GM19239 (cell line): ENCODE data around the gene DISP3.

Source experiments
- DNase-seq: peaks from one replicate; pipeline ENCODE4 v3.0.0; 2011; ENCODE audit warnings: low spot score; ENCODE audit not compliant: insufficient read length
- FAIRE-seq: peaks from 2 replicates; lab custom pipeline; 2011; peaks lifted over from hg19 to GRCh38; lab: Jason Lieb, UNC

Gene DISP3

GRCh38 chr1:11478571-11479374 lies at the start of gene DISP3:
TSS of gene DISP3 (plus strand) at chr1:11479155. CDS start at chr1:11500993, 21,838 bp downstream.
- DNase-seq (peak; percentile 92), FAIRE-seq (no peak)

GRCh38 chr1:11429226-11429625 lies 49.7 kb upstream of the DISP3 start:
- FAIRE-seq (no peak), DNase-seq (no peak)

- FAIRE-seq = no peak
- no peak for DNase-seq
Observed at GRCh38 chr1:11429935-11430334, 49.0 kb upstream of the DISP3 start.

DNA sequence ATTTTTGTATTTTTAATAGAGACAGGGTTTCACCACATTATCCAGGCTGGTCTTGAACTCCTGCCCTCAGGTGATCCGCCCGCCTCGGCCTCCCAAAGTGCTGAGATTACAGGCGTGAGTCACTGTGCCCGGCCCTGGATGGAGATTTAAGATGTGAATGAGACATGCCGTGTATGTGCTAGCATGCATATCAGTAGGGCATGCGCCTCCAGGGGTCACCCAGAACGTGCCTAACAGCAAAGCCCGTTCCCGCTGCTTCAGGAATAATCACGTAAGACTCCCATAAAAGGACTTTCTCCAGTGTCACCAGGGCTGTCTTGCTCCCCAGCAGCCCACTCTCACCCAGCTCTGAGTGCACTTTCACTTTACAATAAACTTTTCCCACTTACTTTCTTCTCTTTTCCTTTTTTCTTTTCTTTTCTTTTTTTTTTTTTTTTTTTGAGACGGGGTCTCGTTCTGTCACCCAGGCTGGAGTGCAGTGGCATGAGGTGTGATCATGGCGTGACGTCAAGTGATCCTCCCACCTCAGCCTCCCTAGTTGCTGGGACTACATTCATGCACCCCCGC lies 46.9 kb upstream of the DISP3 start:
- FAIRE-seq = no peak

GRCh38 chr1:11432526-11432925 lies 46.4 kb upstream of the DISP3 start:
- DNase-seq (no peak), FAIRE-seq (no peak)

More for the DNA sequence above, 46.9 kb upstream of the DISP3 start:
- DNase-seq = no peak

DNA sequence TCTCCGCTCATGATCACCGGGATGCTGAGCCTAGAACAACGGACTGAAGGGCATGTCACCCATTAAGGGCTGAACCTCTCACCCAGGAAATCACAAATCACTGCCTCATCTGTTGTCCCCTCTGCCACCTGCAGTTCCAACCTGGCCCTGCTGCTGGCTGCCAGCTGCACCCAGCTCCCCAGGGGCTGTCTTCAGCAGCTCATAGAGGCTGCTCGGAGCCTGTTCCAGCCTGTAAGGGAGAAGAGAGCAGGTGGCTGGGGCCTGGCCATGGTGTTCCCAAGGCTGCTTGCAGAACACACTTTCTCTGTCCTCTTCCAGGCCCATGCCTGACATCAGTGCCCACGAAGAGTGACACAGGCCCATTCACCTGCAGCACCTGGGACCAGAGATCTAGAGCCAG lies 44.5 kb upstream of the DISP3 start:
- DNase-seq (no peak), FAIRE-seq (no peak)

- FAIRE-seq (no peak), DNase-seq (no peak)
Observed at GRCh38 chr1:11434926-11435325, 44.0 kb upstream of the DISP3 start.

- FAIRE-seq (no peak), DNase-seq (no peak)
Observed at GRCh38 chr1:11438996-11439395, 40.0 kb upstream of the DISP3 start.

GRCh38 chr1:11441211-11441952 lies 37.6 kb upstream of the DISP3 start:
- FAIRE-seq = no peak

GRCh38 chr1:11443043-11443442 lies 35.9 kb upstream of the DISP3 start:
- FAIRE-seq (no peak), DNase-seq (no peak)

More at GRCh38 chr1:11441211-11441952, 37.6 kb upstream of the DISP3 start:
- DNase-seq = no peak

GRCh38 chr1:11443961-11444658 lies 34.8 kb upstream of the DISP3 start:
- no peak for DNase-seq
- no peak for FAIRE-seq

DNA sequence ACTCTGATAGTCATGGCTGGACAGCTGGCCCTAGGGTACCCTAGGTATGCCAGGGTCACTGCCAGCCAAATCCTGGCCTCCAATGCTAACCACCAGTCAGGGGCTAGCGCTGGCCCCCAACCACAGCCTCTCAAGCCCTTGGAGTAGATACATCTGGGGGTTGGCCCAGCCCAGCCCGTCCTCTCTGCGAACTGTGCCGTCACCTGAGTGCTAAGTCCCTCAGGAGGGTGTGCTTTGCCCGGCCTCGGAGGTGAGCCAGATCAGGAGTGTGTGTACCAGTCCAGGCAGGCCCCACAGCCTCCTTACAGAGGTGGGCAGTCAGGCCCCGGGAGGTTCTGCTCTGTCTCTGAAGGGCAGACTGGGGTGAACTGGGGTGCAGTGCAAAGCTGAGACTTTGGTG lies 34.0 kb upstream of the DISP3 start:
- no peak for DNase-seq
- FAIRE-seq = no peak

DNA sequence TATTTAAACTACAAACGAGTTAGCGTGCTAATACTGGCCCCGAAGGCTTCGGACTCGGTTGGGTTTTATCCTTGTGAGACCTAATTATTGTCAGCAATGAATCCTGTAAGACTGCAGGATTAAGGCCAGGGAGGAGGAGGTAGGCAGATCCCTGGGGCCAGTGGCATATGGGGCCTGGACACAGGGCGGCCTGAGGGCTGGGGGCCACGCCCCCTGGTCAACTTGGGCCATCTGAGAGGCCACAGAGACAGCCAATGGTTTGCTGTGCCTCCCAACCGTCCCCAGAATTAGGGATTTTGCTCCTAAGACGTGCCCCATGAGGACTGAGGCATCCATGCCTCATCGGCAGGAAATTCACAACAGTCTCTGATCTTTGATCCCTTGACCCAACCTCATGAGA lies 31.1 kb upstream of the DISP3 start:
- FAIRE-seq (no peak), DNase-seq (no peak)

DNA sequence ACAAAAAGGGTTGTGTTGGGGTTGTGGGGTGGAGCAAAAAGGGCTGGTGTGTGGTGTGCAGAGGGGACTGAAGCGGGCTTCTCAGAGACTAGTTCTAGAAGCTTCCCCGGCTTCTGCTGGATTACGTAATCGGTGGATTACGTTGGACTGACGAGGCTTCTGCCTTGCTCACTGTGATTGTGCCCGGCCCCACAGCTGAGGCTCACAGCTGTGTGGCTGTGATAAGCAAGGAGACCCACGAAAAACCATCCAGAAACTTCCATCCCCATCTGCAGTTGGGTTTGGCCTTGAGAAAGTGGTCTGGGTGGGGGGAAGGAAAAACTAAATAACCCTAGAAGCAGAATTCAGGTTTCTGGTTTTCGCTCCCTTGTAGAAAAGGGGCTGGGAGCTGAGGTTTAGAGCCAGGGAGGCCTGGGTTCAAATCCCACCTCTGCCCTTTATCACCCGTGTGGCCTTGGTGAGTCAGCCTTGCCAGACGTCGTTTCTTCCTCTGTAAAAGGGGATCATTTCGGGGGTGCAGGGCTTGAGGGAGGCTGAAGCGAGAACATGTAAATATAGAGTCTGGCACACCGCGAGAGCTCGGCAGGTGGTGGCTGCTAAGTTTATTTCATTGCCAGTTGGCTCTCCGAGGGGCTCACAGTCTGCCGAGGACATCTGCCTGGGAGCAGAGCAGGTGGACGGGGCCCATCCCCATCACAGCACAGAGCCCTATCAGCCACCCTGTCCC lies 30.4 kb upstream of the DISP3 start:
- DNase-seq = no peak
- no peak for FAIRE-seq

DNA sequence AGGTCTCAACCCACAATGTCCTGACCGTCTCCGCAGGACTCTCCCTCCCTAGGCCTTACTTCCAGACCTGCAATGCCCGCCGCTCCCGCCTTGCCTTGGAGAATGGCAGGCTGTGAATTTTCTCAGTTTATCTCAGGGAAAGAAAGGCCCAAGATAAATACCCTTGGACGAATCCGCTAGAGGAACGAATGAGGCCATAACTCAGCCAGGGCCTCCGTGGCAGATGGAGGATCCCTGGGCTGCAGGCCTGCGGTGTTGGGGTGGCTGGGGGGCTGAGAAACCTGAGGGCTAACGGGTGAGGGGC lies 29.9 kb upstream of the DISP3 start:
- DNase-seq (no peak), FAIRE-seq (no peak)

DNA sequence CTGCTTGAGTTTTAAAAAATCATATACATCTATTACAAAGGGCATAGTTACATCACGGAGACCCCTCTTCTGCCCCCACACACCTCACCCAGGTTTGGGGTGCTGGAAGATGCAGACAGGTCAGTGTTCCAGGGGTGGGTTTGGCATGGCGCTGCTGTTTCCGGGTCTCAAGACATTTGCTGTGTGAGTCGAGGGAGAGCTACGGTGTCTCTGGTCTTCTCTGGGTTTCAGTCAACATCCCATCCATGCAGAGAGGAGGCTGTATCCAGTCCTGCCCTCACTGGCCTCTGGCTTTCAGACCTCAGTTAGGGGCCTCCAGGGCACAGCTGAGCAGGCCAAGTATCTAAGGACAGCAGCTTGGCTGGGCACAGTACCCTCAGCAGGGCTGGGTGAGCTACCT lies 28.6 kb upstream of the DISP3 start:
- FAIRE-seq (no peak), DNase-seq (no peak)

DNA sequence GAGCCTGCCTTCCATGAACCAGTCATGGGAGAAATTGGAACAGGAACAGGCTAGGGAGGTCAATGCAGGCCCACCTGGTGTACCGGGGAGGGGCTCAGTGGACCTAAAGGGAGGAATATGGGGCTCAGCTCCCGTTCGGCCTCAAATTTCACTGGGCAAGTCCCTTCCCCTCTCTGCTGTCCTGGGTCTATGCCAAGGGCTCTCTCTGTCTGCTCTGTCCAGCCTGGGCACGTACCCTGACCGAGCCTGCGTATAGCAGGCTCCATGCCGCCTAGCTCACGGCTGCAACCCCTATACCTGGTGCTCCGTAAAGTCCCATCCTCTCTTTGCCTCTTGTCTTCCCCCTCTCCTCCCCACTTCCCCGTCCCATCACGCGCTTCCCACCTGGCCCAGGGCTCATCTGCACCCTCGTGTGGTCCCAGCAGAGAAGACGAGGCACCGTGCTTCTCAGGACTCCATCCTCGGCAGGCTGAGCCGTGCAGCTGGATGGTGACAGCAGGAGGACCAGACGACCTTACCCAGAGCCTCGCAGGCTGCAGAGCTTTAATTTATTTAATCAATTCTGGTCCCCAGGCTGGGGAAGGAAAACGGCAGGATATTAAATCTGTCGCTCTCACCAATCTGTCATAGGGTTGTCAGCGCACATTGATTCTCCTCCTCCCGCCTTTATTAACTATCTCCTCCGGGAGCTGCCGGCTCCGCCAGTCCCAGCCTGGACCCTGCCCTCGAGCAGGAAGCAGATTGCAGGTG lies 25.0 kb upstream of the DISP3 start:
- DNase-seq (no peak), FAIRE-seq (no peak)

- DNase-seq (no peak), FAIRE-seq (no peak)
Observed at GRCh38 chr1:11455967-11456570, 22.9 kb upstream of the DISP3 start.

- no peak for FAIRE-seq
- no peak for DNase-seq
Observed at GRCh38 chr1:11456965-11457364, 22.0 kb upstream of the DISP3 start.
